H1 (cell line): Measurements from ENCODE around the gene COPS2. TPM values are rescaled to one million over a fixed set of nuclear protein-coding genes. Genes with fewer than 3 reads are reported as not detected.

Experiments
- POLR2A ChIP-seq, 2 experiments: IDR thresholded peaks; 1 replicate in 1 of 2; 2 replicates in 1 of 2; pipeline ENCODE4 v1.6.1; 2011; ENCODE audit warnings: low read depth in 2 of 2, low read length in 2 of 2, mild to moderate bottlenecking in 2 of 2; ENCODE audit errors: control extremely low read depth in 1 of 2
- TAF1 ChIP-seq: IDR thresholded peaks from 2 replicates; pipeline ENCODE4 v1.6.1; 2011; ENCODE audit warnings: mild to moderate bottlenecking, low read depth, low read length
- polyA plus RNA-seq, 7 experiments: library from polyadenylated mRNA; depleted of rRNA in 3 of 7; stranded (reverse) in 5 of 7; unstranded in 2 of 7; fragments of >200 nt in 5 of 7; fragments of 200-250 nt in 2 of 7; gene quantifications; 1 replicate in 5 of 7; 2 replicates in 1 of 7; 4 replicates in 1 of 7; pipeline versions ENCODE4 v1.2.1 to v1.2.3, GENCODE V29; 2011 to 2013; ENCODE audit warnings: missing spikeins in 2 of 7, mixed read lengths in 2 of 7
- total RNA-seq: library from RNA; stranded (reverse); fragmentation: NEBNext Ultra II Directional; extraction: Animal tissue kit (Norgen Biotek cat#: 25700); gene quantifications from 2 replicates; pipeline ENCODE4 v1.2.1, GENCODE V29; 2021
- TF ChIP-seq, protein P1 (sequence below): fragments of 300-600 bp; sonication (generic); IDR thresholded peaks from 2 replicates; pipeline ENCODE4 v1.7.1; 2012; ENCODE audit warnings: low read length, moderate library complexity, mild to moderate bottlenecking, inconsistent platforms; ENCODE audit not compliant: insufficient replicate concordance

The COPS2 gene
- total and polyA plus RNA-seq, 2 of the 8 experiments (the other 6 are each of a cell fraction or from before 2014, with no cell fraction given): 17.7 to 85.1 TPM

- TF ChIP-seq POLR2A (IDR thresholded peaks at IDR 0.05; ENCODE audit: control extremely low read depth in 1 of 2, low read depth in 2 of 2, low read length in 2 of 2) (no peak), TAF1 (no peak)
- TF ChIP-seq, protein P1, sequence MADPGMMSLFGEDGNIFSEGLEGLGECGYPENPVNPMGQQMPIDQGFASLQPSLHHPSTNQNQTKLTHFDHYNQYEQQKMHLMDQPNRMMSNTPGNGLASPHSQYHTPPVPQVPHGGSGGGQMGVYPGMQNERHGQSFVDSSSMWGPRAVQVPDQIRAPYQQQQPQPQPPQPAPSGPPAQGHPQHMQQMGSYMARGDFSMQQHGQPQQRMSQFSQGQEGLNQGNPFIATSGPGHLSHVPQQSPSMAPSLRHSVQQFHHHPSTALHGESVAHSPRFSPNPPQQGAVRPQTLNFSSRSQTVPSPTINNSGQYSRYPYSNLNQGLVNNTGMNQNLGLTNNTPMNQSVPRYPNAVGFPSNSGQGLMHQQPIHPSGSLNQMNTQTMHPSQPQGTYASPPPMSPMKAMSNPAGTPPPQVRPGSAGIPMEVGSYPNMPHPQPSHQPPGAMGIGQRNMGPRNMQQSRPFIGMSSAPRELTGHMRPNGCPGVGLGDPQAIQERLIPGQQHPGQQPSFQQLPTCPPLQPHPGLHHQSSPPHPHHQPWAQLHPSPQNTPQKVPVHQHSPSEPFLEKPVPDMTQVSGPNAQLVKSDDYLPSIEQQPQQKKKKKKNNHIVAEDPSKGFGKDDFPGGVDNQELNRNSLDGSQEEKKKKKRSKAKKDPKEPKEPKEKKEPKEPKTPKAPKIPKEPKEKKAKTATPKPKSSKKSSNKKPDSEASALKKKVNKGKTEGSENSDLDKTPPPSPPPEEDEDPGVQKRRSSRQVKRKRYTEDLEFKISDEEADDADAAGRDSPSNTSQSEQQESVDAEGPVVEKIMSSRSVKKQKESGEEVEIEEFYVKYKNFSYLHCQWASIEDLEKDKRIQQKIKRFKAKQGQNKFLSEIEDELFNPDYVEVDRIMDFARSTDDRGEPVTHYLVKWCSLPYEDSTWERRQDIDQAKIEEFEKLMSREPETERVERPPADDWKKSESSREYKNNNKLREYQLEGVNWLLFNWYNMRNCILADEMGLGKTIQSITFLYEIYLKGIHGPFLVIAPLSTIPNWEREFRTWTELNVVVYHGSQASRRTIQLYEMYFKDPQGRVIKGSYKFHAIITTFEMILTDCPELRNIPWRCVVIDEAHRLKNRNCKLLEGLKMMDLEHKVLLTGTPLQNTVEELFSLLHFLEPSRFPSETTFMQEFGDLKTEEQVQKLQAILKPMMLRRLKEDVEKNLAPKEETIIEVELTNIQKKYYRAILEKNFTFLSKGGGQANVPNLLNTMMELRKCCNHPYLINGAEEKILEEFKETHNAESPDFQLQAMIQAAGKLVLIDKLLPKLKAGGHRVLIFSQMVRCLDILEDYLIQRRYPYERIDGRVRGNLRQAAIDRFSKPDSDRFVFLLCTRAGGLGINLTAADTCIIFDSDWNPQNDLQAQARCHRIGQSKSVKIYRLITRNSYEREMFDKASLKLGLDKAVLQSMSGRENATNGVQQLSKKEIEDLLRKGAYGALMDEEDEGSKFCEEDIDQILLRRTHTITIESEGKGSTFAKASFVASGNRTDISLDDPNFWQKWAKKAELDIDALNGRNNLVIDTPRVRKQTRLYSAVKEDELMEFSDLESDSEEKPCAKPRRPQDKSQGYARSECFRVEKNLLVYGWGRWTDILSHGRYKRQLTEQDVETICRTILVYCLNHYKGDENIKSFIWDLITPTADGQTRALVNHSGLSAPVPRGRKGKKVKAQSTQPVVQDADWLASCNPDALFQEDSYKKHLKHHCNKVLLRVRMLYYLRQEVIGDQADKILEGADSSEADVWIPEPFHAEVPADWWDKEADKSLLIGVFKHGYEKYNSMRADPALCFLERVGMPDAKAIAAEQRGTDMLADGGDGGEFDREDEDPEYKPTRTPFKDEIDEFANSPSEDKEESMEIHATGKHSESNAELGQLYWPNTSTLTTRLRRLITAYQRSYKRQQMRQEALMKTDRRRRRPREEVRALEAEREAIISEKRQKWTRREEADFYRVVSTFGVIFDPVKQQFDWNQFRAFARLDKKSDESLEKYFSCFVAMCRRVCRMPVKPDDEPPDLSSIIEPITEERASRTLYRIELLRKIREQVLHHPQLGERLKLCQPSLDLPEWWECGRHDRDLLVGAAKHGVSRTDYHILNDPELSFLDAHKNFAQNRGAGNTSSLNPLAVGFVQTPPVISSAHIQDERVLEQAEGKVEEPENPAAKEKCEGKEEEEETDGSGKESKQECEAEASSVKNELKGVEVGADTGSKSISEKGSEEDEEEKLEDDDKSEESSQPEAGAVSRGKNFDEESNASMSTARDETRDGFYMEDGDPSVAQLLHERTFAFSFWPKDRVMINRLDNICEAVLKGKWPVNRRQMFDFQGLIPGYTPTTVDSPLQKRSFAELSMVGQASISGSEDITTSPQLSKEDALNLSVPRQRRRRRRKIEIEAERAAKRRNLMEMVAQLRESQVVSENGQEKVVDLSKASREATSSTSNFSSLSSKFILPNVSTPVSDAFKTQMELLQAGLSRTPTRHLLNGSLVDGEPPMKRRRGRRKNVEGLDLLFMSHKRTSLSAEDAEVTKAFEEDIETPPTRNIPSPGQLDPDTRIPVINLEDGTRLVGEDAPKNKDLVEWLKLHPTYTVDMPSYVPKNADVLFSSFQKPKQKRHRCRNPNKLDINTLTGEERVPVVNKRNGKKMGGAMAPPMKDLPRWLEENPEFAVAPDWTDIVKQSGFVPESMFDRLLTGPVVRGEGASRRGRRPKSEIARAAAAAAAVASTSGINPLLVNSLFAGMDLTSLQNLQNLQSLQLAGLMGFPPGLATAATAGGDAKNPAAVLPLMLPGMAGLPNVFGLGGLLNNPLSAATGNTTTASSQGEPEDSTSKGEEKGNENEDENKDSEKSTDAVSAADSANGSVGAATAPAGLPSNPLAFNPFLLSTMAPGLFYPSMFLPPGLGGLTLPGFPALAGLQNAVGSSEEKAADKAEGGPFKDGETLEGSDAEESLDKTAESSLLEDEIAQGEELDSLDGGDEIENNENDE: no peak
- TF ChIP-seq, all 59 proteins: peak for 0
These were observed 31.0 kb downstream of the COPS2 start (continued) for GRCh38 chr15:49124371-49124770.
